Spleen (tissue), 11 donors: Measurements from ENCODE around the gene RHOV. TPM values are rescaled to one million over a fixed set of nuclear protein-coding genes. Genes with fewer than 3 reads are reported as not detected.

ENCODE experiments used
- DNase-seq: peaks from one replicate; pipeline ENCODE4 v3.0.0-alpha.2; 2020
- H3K27ac ChIP-seq, 8 donors: fragments of 200-600 bp; sonication (generic) in 7 of 8; 1 replicate in 4 of 8; 2 replicates in 4 of 8; pipeline versions ENCODE4 v1.5.0 to v1.8.0; 2016 to 2021; ENCODE audit warnings: inconsistent platforms in 4 of 8, mild to moderate bottlenecking in 4 of 8, moderate library complexity in 1 of 8
- H3K27me3 ChIP-seq, 7 donors: fragments of 200-600 bp; sonication (generic) in 6 of 7; replicated peaks in 1 of 7; 1 replicate in 4 of 7; 2 replicates in 3 of 7; pipeline versions ENCODE4 v1.5.0 to v1.8.0; 2016 to 2021; ENCODE audit warnings: inconsistent platforms in 3 of 7, mild to moderate bottlenecking in 1 of 7
- H3K36me3 ChIP-seq, 6 donors: fragments of 200-600 bp; sonication (generic) in 5 of 6; 1 replicate in 4 of 6; 2 replicates in 2 of 6; pipeline versions ENCODE4 v1.5.0 to v1.8.0; 2016 to 2021; ENCODE audit warnings: inconsistent platforms in 2 of 6
- H3K4me1 ChIP-seq, 6 donors: fragments of 200-600 bp; sonication (generic) in 5 of 6; 1 replicate in 3 of 6; 2 replicates in 3 of 6; pipeline versions ENCODE4 v1.5.0 to v1.8.0; 2016 to 2021; ENCODE audit warnings: inconsistent platforms in 3 of 6
- H3K4me3 ChIP-seq, 8 donors: fragments of 200-600 bp; sonication (generic) in 7 of 8; 1 replicate in 4 of 8; 2 replicates in 4 of 8; pipeline versions ENCODE4 v1.5.0 to v1.8.0; 2016 to 2021; ENCODE audit warnings: inconsistent platforms in 4 of 8, mild to moderate bottlenecking in 4 of 8, moderate library complexity in 2 of 8
- H3K9me3 ChIP-seq, 8 donors: fragments of 200-600 bp; sonication (generic) in 7 of 8; 1 replicate in 4 of 8; 2 replicates in 4 of 8; pipeline versions ENCODE4 v1.5.0 to v1.8.0; 2016 to 2021; ENCODE audit warnings: inconsistent platforms in 4 of 8
- CTCF ChIP-seq, 11 experiments: fragments of 200-600 bp in 7 of 11; fragments of 450-650 bp in 4 of 11; sonication (generic) in 4 of 11; IDR thresholded peaks in 8 of 11; conservative IDR thresholded peaks in 3 of 11; 1 replicate in 7 of 11; 2 replicates in 4 of 11; pipeline versions ENCODE4 v1.4.0 to v1.8.0; 2016 to 2021; ENCODE audit warnings: antibody characterized with exemption in 11 of 11, inconsistent platforms in 4 of 11, mild to moderate bottlenecking in 1 of 11
- POLR2A ChIP-seq, 3 donors: fragments of 450-650 bp; IDR thresholded peaks; one replicate each; pipeline ENCODE4 v1.5.1; 2017; ENCODE audit warnings: antibody characterized with exemption in 3 of 3, mild to moderate bottlenecking in 1 of 3
- POLR2AphosphoS5 ChIP-seq, 3 donors: sonication (generic); formaldehyde crosslinking; IDR thresholded peaks; one replicate each; pipeline ENCODE4 v1.5.1; 2017; ENCODE audit warnings: antibody characterized with exemption in 3 of 3
- WGBS, 5 donors: extraction: QIAGEN DNeasy Blood & Tissue Kit in 3 of 5; methylation state at CpG; one replicate each; pipeline versions ENCODE4 v1.1.5 to v1.1.7; 2013 to 2018; 5-methylcytosine and 5-hydroxymethylcytosine counted together
- intact Hi-C: fragments of 100-400 bp; cut with DNase I; formaldehyde crosslinking; loops from one replicate; pipeline ENCODE4 v1.15.0; 2023; ENCODE audit warnings: low total_unique reads
- polyA plus RNA-seq, 3 donors: library from polyadenylated mRNA; stranded (reverse); fragments of 200-250 nt; gene quantifications; one replicate each; pipeline ENCODE4 v1.2.1, GENCODE V29; 2013
- total RNA-seq, 7 donors: library from RNA; depleted of rRNA in 3 of 7; stranded (reverse); fragments of >200 nt in 3 of 7; fragmentation: NEBNext Ultra II Directional in 4 of 7; extraction: Animal tissue kit (Norgen Biotek cat#: 25700) in 4 of 7; gene quantifications; one replicate each; pipeline versions ENCODE4 v1.1.0 to v1.2.1, GENCODE V29; 2016 to 2021
- donor health status: healthy with polysubstance abuse.
- donor health status: DM: no; HTN: no; CAD: no; lungs with moderate emphysema.
- donor health status: DM: no; HTN: no; CAD: no.
- donor health status: Bipolar disorder and iron deficiency.
- donor health status: healthy.
- donor health status: DM: no; HTN: no; CAD: no.
- donor health status: DM: yes; HTN: yes; CAD: no.

RHOV gene
- total and polyA plus RNA-seq, 10 donors, result 0.06 to 0.19 TPM; not detected in 8

DNA sequence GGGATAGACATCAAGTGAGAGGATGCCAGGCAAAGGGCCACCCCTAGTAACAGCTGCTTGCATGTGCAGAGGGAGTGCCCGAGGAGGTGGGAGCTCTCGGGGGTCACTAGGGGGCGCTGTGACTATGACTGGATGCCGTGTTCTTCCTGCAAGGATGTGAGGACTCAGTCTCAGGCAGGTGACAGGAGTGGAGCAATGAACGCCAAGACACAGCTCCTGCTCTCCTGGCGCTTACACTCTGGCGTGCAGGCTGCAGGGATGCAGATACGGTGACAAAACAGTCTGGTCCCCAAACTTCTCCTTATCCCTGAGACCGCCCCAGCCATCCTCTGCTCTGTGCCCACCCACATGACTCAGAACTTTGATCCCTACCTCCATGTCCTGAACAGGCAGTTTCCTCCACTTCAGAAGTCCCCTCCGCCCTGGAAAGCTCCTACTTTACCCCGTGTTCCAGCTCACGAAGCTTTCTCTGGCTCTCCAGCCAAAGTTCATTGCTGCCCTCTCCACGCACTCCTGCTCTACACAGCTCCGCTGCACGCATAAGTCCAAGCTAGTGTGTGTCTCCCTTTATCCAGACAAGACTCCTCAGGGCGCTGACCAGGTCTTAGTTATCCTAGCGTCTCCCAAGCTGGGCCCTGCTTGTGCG lies 14.7 kb downstream of the RHOV start:
- H3K27me3 ChIP-seq, result peaks cover 0 to 6% (median 0%) of the 10 kb centered on the region in 7 donors
- intact Hi-C loops, result loop anchor here (2.0 kb wide), 1 partner anchor 31 kb away; no protein-coding TSS in a partner anchor
- peak; percentile 90 for DNase-seq
- TF ChIP-seq POLR2A (IDR thresholded peaks at IDR 0.05), result no peak
- TF ChIP-seq POLR2AphosphoS5 (IDR thresholded peaks at IDR 0.05), result peak in 1 of 3 donors; percentile 19
- peak; percentile 48 to 89 (median 68) for TF ChIP-seq CTCF (IDR thresholded peaks at IDR 0.05 in 8 of 11, conservative IDR thresholded peaks at IDR 0.05 in 3 of 11)
- H3K4me1 ChIP-seq, result peaks cover 0 to 21% (median 12%) of the 10 kb centered on the region in 6 donors
- H3K36me3 ChIP-seq, result peaks cover 0 to 27% (median 2%) of the 10 kb centered on the region in 6 donors
- 47 to 56% (median 51%) methylated on average over 15 to 18 of the region's 18 CpGs for WGBS, 5 donors
- no peak overlapping the region for H3K4me3 ChIP-seq
- no peaks in the 10 kb centered on the region for H3K9me3 ChIP-seq
- no peak overlapping the region for H3K27ac ChIP-seq

DNA sequence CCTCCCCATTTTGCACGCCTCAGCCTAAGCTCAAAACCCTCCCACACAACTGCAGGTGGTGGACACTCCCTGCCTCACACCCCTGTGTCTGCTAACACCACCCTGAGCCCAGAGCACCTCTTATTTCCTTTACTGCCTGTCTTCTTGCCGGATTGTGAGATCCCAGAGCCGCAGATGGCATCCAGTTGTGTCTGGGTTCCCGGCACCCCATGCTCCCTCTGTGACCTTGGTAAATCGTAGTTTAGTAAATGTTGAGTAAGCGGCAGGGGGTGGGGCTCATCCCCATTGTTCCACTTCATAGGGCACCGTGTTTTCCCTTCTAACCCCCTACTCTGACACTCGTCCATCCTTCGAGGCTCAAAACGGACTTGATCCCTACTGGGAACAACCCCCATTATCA lies 15.3 kb downstream of the RHOV start:
- H3K36me3 ChIP-seq, result peaks cover 0 to 33% (median 2%) of the 10 kb centered on the region in 6 donors
- peaks cover 0 to 21% (median 12%) of the 10 kb centered on the region in 6 donors for H3K4me1 ChIP-seq
- WGBS, 5 donors, result 66 to 82% (median 78%) methylated on average over 10 of the region's 10 CpGs
- intact Hi-C loops, result loop anchor here (2.0 kb wide), 1 partner anchor 32 kb away; no protein-coding TSS in a partner anchor
- no peaks in the 10 kb centered on the region for H3K9me3 ChIP-seq
- H3K27me3 ChIP-seq, result peaks cover 0 to 3% (median 0%) of the 10 kb centered on the region in 7 donors
- H3K4me3 ChIP-seq, result no peak overlapping the region
- no peak for TF ChIP-seq CTCF (IDR thresholded peaks at IDR 0.05 in 8 of 11, conservative IDR thresholded peaks at IDR 0.05 in 3 of 11)
- TF ChIP-seq POLR2A (IDR thresholded peaks at IDR 0.05), result no peak
- TF ChIP-seq POLR2AphosphoS5 (IDR thresholded peaks at IDR 0.05), result no peak
- DNase-seq, result no peak
- H3K27ac ChIP-seq, result no peak overlapping the region

GRCh38 chr15:40857601-40858341 lies 16.3 kb downstream of the RHOV start:
- Histone ChIP-seq H3K9me3 (no peaks in the 10 kb centered on the region), H3K36me3 (peaks cover 0 to 43% (median 5%) of the 10 kb centered on the region in 6 donors), H3K27ac (no peak overlapping the region), H3K27me3 (no peaks in the 10 kb centered on the region), H3K4me3 (no peak overlapping the region), H3K4me1 (peaks cover 0 to 21% (median 12%) of the 10 kb centered on the region in 6 donors)
- intact Hi-C loops, result loop anchor here (2.0 kb wide), 1 partner anchor 33 kb away; no protein-coding TSS in a partner anchor
- WGBS, 5 donors, result 39 to 56% (median 44%) methylated on average over 9 to 15 of the region's 15 CpGs
- TF ChIP-seq POLR2AphosphoS5 (IDR thresholded peaks at IDR 0.05) (peak in 2 of 3 donors; percentile 10 to 40), CTCF (IDR thresholded peaks at IDR 0.05 in 8 of 11, conservative IDR thresholded peaks at IDR 0.05 in 3 of 11) (peak; percentile 85 to 97 (median 93)), POLR2A (IDR thresholded peaks at IDR 0.05) (no peak)
- peak; percentile 93 for DNase-seq

GRCh38 chr15:40856746-40857145 lies 17.3 kb downstream of the RHOV start:
- 70 to 84% (median 78%) methylated on average over 7 to 8 of the region's 8 CpGs for WGBS, 5 donors
- Histone ChIP-seq H3K27ac (no peak overlapping the region), H3K4me3 (no peak overlapping the region), H3K4me1 (peaks cover 0 to 21% (median 12%) of the 10 kb centered on the region in 6 donors), H3K9me3 (no peaks in the 10 kb centered on the region), H3K36me3 (peaks cover 0 to 43% (median 5%) of the 10 kb centered on the region in 6 donors), H3K27me3 (no peaks in the 10 kb centered on the region)
- intact Hi-C loops, result no loop called here
- TF ChIP-seq POLR2AphosphoS5 (IDR thresholded peaks at IDR 0.05), result no peak
- TF ChIP-seq CTCF (IDR thresholded peaks at IDR 0.05 in 8 of 11, conservative IDR thresholded peaks at IDR 0.05 in 3 of 11), result no peak
- TF ChIP-seq POLR2A (IDR thresholded peaks at IDR 0.05), result no peak
- DNase-seq, result peak; percentile 67
